ENCODE results near the gene GABRB1.
"Not testable (repeated sequence)": the region's sequence is repeated elsewhere in the genome, so short reads cannot be mapped to it uniquely, and the experiment has no call there.

DNA sequence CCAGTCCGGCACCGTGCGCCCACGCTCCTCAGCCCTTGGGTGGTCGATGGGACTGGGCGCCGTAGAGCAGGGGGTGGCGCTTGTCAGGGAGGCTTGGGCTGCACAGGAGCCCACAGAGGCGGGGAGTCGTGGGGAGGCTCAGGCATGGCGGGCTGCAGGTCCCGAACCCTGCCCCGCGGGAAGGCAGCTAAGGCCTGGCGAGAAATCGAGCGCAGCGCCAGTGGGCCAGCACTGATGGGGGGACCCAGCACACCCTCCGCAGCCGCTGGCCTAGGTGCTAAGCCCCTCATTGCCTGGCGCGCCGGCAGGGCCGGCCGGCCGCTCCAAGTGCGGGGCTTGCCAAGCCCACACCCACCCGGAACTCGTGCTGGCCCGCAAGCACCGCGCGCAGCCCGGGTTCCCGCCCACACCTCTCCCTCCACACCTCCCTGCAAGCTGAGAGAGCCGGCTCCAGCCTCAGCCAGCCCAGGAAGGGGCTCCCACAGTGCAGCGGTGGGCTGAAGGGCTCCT lies 346.7 kb downstream of the GABRB1 start:
- TF ChIP-seq, protein P1, sequence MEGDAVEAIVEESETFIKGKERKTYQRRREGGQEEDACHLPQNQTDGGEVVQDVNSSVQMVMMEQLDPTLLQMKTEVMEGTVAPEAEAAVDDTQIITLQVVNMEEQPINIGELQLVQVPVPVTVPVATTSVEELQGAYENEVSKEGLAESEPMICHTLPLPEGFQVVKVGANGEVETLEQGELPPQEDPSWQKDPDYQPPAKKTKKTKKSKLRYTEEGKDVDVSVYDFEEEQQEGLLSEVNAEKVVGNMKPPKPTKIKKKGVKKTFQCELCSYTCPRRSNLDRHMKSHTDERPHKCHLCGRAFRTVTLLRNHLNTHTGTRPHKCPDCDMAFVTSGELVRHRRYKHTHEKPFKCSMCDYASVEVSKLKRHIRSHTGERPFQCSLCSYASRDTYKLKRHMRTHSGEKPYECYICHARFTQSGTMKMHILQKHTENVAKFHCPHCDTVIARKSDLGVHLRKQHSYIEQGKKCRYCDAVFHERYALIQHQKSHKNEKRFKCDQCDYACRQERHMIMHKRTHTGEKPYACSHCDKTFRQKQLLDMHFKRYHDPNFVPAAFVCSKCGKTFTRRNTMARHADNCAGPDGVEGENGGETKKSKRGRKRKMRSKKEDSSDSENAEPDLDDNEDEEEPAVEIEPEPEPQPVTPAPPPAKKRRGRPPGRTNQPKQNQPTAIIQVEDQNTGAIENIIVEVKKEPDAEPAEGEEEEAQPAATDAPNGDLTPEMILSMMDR (IDR thresholded peaks at IDR 0.05): not testable (repeated sequence)
- TF ChIP-seq EZH2 (IDR thresholded peaks at IDR 0.05; ENCODE audit: borderline replicate concordance, insufficient read depth, low read depth, low read length, poor library complexity, severe bottlenecking): not testable (repeated sequence)

Data from B cell (primary cell).